ENCODE results near the gene TMED7.
"Not testable (repeated sequence)": the region's sequence is repeated elsewhere in the genome, so short reads cannot be mapped to it uniquely, and the experiment has no call there.

TMED7 gene

GRCh38 chr5:115625579-115626444 is at the start of gene TMED7:
Gene TMED7, minus strand, starts transcription at chr5:115626036. Its CDS starts 244 bp downstream, at chr5:115625792.
- peak; percentile 98 to 100 for DNase-seq (ENCODE audit: low read depth in 2 of 2)

DNA sequence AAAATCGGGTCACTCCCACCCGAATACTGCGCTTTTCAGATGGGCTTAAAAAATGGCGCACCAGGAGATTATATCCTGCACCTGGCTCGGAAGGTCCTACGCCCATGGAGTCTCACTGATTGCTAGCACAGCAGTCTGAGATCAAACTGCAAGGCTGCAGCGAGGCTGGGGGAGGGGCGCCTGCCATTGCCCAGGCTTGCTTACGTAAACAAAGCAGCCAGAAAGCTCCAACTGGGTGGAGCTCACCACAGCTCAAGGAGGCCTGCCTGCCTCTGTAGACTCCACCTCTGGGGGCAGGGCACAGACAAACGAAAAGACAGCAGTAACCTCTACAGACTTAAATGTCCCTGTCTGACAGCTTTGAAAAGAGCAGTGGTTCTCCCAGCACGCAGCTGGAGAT is 48.9 kb upstream of the TMED7 start:
- DNase-seq (ENCODE audit: low read depth in 2 of 2), result not testable (repeated sequence)

DNA sequence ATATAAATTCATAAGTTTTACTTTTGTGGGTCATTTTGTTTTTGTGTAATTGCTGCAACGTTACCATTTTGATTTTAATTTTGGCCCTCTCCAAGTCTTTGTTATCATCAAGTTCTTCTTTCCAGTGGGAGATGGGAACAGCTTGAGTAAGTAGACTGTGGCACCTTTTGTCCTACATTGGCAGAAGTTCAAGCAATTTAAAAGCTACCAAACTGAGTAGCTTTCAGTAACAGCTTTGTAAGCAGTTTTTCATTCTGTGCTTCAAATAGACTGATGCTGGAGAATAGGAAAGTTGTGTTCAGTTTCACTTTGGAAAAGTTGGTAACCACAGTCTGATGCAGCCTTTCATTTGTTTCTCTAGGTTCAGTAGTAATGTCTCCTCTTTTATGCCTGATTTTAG is 47.8 kb upstream of the TMED7 start:
- no peak for DNase-seq (ENCODE audit: low read depth in 2 of 2)

DNA sequence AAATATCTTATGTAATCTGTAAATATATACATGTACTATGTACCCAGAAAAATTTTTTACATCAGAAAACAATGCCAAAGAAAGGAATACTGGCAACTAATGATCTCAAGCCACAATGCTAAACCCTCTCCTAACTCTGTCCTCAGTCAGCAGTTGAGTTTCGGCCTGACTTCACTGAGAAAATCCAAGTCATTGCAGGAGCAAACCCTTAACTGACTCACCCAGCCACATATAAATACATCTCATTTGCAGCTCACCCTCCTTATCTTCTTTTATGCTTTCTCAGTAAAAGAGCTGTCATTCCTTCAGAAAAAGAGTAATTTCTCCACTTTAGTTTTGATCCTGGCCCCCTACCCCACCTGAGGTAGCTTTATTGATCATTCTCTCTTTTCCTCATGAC is 46.1 kb upstream of the TMED7 start:
- DNase-seq (ENCODE audit: low read depth in 2 of 2), result no peak

DNA sequence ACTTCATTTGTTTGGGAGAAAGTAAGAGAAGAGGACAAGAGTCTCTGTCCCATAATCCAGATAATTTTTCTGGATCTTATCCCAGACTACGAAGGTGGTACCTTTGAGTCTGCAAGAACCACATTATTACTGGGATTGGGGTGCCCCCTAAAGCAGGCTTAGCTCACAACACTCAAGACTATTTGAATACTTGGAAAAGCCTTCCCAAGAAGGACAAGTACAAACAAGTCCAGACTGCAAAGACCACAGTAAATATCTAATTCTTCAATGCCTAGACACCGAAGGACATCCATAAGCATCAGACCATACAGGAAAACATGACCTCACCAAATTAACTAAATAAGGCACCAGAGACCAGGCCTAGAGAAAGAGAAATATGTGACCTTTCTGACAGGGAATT is 40.2 kb upstream of the TMED7 start:
- DNase-seq (ENCODE audit: low read depth in 2 of 2), result no peak

GRCh38 chr5:115661563-115661962 is 35.7 kb upstream of the TMED7 start:
- no peak for DNase-seq (ENCODE audit: low read depth in 2 of 2)

- DNase-seq (ENCODE audit: low read depth in 2 of 2), result no peak
These were observed 35.3 kb upstream of the TMED7 start for GRCh38 chr5:115661101-115661500.

DNA sequence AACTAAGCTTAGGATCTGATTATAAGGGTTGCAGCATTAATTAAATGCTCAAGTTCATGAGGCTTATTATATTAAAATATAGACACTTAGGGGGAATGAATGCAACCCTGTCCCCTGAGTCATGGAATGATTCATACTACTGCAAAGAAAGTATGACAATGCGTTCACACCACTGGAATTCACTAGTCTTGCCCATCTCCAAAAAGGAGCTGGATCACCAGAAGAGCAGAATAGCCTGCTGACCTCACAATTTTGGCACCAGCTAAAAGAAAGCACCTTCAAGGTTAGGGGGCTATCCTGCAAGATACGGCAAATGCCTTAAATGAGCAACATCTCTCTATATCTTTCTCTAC is 32.0 kb upstream of the TMED7 start:
- DNase-seq (ENCODE audit: low read depth in 2 of 2), result no peak

DNA sequence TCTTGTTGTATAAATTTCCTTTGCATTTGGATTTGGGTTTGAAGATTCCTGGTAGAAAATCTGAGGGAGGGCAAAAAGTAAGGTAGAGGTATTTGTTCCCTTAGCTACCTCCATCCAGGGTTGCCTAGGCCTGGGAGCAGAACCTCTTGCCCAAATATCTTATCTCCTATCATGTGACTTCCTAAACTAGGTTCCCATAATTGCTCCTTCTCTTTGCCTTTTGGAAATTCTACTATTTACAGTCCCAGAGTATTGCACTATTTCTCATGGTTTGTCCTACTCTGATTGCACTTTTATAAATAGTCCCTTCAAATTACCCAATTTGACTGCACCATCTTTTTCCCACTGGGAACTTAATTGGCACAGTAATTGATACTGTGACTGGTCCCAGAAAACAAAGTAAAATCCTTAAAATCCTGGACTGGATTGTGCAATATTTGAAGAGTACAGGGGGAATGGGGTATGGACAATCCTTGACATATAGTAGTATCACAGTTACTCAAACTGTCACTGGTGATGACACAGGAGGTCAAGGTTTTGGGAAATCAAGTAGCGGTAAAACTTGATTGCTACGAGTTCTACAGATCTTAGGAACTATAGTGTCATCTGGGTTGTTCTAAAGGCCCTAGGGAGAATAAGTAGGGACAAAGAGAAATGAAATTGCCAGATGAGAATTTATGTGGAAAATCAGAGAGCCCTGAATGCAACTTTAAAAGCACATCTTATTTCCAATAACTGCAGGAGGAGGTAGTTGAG is 31.5 kb upstream of the TMED7 start:
- DNase-seq (ENCODE audit: low read depth in 2 of 2), result no peak

DNA sequence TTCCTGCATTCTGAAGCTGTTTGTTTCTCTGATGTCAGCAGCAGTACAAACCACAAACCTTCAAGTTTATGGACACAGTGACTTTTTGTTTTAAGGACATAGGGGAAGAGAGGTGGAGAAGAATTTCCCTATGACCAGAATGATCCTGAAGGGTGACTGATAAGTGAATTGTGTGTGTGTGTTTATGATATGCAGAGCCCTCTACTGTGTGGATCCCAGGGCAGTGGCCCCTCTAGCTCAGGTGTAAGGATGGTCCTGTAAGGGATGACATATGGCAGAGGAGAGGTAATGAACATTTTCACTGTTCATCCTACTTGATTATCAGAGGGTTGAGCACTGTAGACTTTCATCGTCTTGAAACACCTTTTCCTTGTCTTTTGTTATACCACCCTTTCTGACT is 30.6 kb upstream of the TMED7 start:
- no peak for DNase-seq (ENCODE audit: low read depth in 2 of 2)

DNA sequence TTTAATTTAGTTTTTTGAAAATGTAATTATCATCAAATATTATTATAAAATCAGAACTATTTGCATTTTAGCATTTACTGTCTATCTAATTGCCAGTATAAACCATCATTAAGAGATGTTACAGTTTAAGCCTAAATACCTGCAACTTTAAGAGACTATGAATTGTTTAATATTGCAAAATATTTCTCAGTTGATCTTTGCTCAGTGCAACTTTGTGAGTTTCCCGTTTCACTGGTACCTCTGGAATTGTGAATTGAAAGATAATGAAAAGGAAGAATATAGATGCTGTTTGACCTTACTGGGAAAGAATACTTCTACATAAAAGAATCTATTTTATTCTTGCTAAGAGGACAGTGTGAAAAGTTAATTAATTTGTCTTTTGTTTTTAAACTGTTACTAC is 30.2 kb upstream of the TMED7 start:
- no peak for DNase-seq (ENCODE audit: low read depth in 2 of 2)

- no peak for DNase-seq (ENCODE audit: low read depth in 2 of 2)
These were observed 23.7 kb upstream of the TMED7 start for GRCh38 chr5:115649541-115649940.

DNA sequence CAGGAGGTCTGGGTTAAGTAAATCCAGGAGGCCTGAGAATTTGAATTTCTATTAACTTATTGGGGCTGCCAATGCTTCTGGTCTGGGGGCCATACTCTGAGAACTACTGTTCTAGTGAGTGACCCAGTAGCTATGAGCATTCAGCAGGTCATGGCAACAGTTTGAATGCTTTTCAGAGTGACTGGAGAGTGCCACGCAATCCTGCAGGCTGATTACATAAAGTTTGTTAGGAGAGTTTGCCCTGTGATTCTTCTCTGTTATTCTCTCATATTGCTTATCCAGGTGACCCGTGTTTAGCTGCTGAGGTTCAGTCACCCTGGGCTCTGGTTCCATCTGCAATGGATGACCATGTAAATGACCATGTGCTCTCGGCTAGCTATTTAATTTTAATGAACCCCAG is 22.2 kb upstream of the TMED7 start:
- no peak for DNase-seq (ENCODE audit: low read depth in 2 of 2)

GRCh38 chr5:115645386-115645785 is 19.6 kb upstream of the TMED7 start:
- not testable (repeated sequence) for DNase-seq (ENCODE audit: low read depth in 2 of 2)

DNA sequence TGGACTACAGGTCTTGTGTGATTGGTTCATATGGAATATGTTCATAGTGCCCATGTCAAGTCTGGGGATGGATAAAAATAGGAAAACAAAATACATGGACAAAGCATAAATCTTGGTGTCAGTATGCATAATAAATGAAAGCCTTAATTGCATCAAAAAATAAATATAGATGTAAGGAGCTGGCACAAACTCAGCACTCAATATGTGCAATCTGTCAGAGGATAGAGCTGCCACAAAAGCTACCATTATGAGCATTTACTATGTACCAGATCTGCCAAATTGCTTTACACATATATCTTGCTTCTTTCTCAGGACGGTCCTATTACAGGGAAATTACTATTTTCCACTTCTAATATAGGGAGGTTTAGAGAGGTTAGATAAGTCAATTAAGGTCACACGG is 18.2 kb upstream of the TMED7 start:
- DNase-seq (ENCODE audit: low read depth in 2 of 2), result no peak

GRCh38 chr5:115641948-115642347 is 16.1 kb upstream of the TMED7 start:
- DNase-seq (ENCODE audit: low read depth in 2 of 2), result no peak

DNA sequence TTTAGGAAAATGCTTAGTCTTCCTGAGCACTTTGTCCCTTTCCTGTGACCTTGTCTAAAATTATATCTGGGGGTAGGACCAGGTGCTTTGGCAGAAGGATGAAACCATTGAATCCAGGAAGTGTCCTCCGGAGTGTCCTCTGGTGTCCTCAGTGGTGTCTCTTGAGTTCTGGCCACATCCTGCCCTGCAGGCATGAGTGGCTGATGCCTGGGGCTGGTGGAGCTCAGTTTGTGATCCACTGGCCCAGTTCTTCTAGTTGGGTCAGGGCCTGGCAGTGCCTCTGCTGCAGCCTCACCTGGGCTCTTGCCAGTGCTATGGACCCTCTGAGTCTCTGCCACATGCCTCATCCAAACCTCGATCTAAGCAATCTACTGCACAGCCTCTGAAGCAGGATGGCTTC is 14.4 kb upstream of the TMED7 start:
- no peak for DNase-seq (ENCODE audit: low read depth in 2 of 2)

DNA sequence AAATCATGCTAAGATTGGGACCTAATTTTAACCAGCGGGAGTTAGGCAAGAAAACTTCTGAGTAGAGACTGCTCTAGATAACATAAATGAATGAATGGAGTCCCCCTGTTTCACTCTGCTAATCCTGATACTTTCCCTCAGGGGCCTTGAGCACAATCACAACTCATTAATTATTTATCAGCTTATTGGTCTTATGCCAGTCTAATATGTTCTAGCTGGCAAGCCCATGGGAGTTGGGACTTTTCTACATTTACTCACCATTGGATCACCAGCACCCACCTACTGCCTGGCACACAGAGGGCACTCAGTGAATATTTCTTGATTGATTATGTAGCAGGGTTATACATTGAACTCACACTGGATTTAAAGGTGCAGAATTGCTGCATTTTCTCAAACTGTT is 13.5 kb upstream of the TMED7 start:
- DNase-seq (ENCODE audit: low read depth in 2 of 2), result no peak

DNA sequence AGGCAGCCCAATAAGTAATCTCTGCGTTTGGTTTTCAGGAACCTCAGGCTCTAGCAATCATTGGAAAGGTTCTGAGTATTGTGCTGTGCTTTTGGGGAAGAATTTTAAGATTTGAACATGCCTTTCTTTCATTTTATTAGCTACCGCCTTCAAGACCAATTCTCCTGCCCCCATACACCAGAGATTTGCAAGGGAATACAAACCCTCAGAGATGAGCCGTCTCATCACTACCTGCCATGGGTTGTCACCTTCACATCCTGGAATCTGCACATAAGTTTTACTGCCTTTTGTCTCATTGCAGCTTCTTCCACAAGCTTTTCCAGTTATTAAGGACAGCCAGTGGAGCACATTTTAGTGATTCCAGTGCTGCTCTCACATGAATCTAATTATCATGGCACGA is 11.7 kb upstream of the TMED7 start:
- no peak for DNase-seq (ENCODE audit: low read depth in 2 of 2)

DNA sequence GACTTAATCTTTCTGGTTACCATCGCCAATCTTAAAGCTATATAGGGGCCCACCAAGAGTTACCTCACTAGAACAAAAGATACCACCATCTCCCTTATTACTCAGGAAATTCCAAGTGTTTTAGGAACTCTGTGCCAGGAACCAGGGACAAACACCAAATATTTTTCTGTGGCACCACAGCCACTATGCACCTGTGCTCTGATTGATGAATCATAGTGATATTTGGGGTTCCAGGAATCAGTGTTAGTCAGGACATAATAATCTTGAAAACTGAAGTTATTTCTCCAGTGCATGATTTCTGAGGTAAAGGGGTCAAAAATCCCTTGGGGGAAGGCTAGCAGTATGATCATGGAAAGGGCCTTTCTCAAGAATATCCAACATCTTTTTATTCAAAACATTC is 10.2 kb upstream of the TMED7 start:
- no peak for DNase-seq (ENCODE audit: low read depth in 2 of 2)

- peak; percentile 49 to 75 for DNase-seq (ENCODE audit: low read depth in 2 of 2)
These were observed 8.7 kb upstream of the TMED7 start for GRCh38 chr5:115634343-115635132.

GRCh38 chr5:115629903-115630302 is 4.1 kb upstream of the TMED7 start:
- no peak for DNase-seq (ENCODE audit: low read depth in 2 of 2)
